Activated naive CD4-positive, alpha-beta T cell treated with anti-CD3 and anti-CD28 coated beads, Interleukin-2, amount 10 ng/mL, durations not matched to agents 7 days and 5 days (primary cell): ENCODE data around the gene SUGCT.

ENCODE experiments used
- CTCF ChIA-PET: fragments of 350-600 bp; sonication (Branson Sonifier 250); formaldehyde crosslinking; loops from one replicate; lab custom pipeline; 2021; ENCODE audit warnings: antibody characterized with exemption; lab: Charles Lee
- DNase-seq: peaks from one replicate; pipeline ENCODE4 v3.0.0-alpha.2; 2020
- H3K27ac Mint-ChIP-seq: one replicate; pipeline ENCODE4 v1.8.0; 2021; ENCODE audit warnings: mild to moderate bottlenecking, moderate library complexity, mixed read lengths
- H3K27me3 Mint-ChIP-seq: one replicate; pipeline ENCODE4 v1.8.0; 2021; ENCODE audit warnings: mild to moderate bottlenecking, mixed read lengths
- H3K36me3 Mint-ChIP-seq: one replicate; pipeline ENCODE4 v1.8.0; 2021; ENCODE audit warnings: mixed read lengths
- H3K4me1 Mint-ChIP-seq: one replicate; pipeline ENCODE4 v1.8.0; 2021; ENCODE audit warnings: mixed read lengths
- H3K4me3 Mint-ChIP-seq: one replicate; pipeline ENCODE4 v1.8.0; 2021; ENCODE audit warnings: mild to moderate bottlenecking, moderate library complexity, mixed read lengths
- H3K9me3 Mint-ChIP-seq: one replicate; pipeline ENCODE4 v1.8.0; 2021; ENCODE audit warnings: mixed read lengths

SUGCT gene

DNA sequence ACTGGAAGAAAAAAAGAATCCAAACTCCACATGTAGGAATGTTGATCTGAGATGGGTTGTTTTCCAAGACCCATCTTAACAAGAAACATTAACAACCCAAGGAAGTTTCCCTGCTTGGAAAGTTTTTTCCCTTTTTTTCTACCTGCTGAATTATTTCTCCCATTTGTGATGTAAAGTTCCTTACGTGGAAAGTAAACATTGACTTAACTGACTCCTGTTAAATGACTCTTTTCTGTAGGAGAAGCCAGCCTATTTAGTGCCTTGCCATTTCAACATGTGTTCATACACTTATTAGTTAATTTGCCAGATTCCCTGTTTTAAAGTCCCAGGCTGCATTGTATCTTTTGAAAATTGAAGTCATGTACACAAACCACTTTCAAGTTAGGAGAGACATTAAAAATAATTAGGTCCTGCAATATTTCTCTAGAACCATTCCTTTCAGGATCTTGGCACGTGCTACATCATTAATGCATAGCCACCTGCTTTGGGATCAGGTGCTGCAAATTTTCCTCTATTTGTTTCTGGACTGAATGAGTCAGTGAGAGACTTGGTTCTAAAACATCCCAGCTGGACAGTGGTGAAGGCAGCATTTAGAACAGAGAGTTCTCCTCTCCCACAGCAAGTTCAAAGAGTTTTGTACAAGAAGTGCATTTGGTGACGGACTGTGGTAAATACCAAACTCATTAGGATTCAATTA is 698.5 kb downstream of the SUGCT start:
- Mint-ChIP-seq H3K36me3 (no peaks in the 10 kb centered on the region), H3K27ac (no peak overlapping the region), H3K4me3 (no peak overlapping the region), H3K27me3 (no peaks in the 10 kb centered on the region), H3K4me1 (no peaks in the 10 kb centered on the region), H3K9me3 (no peaks in the 10 kb centered on the region)
- no peak for DNase-seq
- CTCF ChIA-PET, result no interaction called here

GRCh38 chr7:40833888-40834234 is 699.1 kb downstream of the SUGCT start:
- H3K4me1 Mint-ChIP-seq, result no peaks in the 10 kb centered on the region
- no peaks in the 10 kb centered on the region for H3K27me3 Mint-ChIP-seq
- H3K36me3 Mint-ChIP-seq, result no peaks in the 10 kb centered on the region
- DNase-seq, result no peak
- CTCF ChIA-PET, result no interaction called here
- no peak overlapping the region for H3K27ac Mint-ChIP-seq
- no peak overlapping the region for H3K4me3 Mint-ChIP-seq
- no peaks in the 10 kb centered on the region for H3K9me3 Mint-ChIP-seq

DNA sequence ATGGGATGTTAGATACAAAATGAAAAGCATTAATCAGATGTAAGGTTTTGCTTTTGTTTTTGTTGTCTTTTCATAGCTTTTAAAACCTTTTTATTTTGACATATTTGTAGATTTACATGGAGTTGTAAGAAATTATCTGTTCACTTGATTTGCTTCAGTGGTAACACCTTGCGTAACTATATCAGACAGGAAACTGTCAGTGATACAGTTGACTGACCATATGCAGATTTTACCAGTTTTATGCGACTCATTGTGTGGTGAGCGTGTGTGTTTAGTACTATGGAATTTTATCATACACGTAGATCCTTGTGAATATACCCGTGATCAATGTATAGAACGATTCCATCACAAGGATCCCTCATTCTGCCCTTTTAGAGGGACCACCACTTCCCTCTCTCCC is 701.4 kb downstream of the SUGCT start:
- Mint-ChIP-seq H3K4me1 (no peaks in the 10 kb centered on the region), H3K27me3 (no peaks in the 10 kb centered on the region), H3K27ac (no peak overlapping the region), H3K4me3 (no peak overlapping the region), H3K36me3 (no peaks in the 10 kb centered on the region), H3K9me3 (peaks cover 3% of the 10 kb centered on the region)
- no peak for DNase-seq
- CTCF ChIA-PET, result no interaction called here

DNA sequence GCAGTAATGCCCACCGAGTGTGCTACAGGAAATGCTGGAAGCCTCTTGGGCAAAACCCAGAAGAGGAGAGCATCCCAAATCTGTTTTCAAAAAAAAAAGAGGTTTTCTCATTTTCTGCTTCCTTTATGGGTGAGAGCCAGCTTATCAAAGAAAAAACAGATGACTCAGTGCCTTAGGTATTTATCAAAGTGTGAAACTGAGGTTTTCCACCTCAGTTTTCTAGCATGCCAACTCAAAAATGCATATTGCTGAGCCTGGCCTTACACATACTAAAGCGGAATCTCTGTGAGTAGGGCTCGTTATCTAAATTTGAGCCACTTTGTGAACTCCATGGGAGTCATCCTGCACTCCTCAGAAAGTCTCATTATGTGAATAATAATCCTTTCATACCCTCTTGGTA is 705.1 kb downstream of the SUGCT start:
- no peak for DNase-seq
- no peaks in the 10 kb centered on the region for H3K36me3 Mint-ChIP-seq

GRCh38 chr7:40840990-40841389 is 706.2 kb downstream of the SUGCT start:
- no peak overlapping the region for H3K4me3 Mint-ChIP-seq
- H3K27ac Mint-ChIP-seq, result no peak overlapping the region
- no peak for DNase-seq
- CTCF ChIA-PET, result no interaction called here
- H3K4me1 Mint-ChIP-seq, result no peaks in the 10 kb centered on the region
- H3K9me3 Mint-ChIP-seq, result peaks cover 6% of the 10 kb centered on the region
- no peaks in the 10 kb centered on the region for H3K36me3 Mint-ChIP-seq
- no peaks in the 10 kb centered on the region for H3K27me3 Mint-ChIP-seq

More for the DNA sequence above, 705.1 kb downstream of the SUGCT start:
- H3K9me3 Mint-ChIP-seq, result peaks cover 3% of the 10 kb centered on the region
- H3K4me1 Mint-ChIP-seq, result no peaks in the 10 kb centered on the region
- CTCF ChIA-PET, result no interaction called here
- no peak overlapping the region for H3K27ac Mint-ChIP-seq
- H3K27me3 Mint-ChIP-seq, result no peaks in the 10 kb centered on the region
- no peak overlapping the region for H3K4me3 Mint-ChIP-seq

- Mint-ChIP-seq H3K4me1 (no peaks in the 10 kb centered on the region), H3K36me3 (no peaks in the 10 kb centered on the region), H3K27ac (no peak overlapping the region), H3K27me3 (no peaks in the 10 kb centered on the region), H3K9me3 (peaks cover 6% of the 10 kb centered on the region), H3K4me3 (no peak overlapping the region)
- no peak for DNase-seq
- CTCF ChIA-PET, result no interaction called here
Observed at GRCh38 chr7:40842641-40843040, 707.8 kb downstream of the SUGCT start.

- CTCF ChIA-PET, result no interaction called here
- no peaks in the 10 kb centered on the region for H3K36me3 Mint-ChIP-seq
Observed at GRCh38 chr7:40843338-40843985, 708.7 kb downstream of the SUGCT start.

GRCh38 chr7:40845943-40846342 is 711.1 kb downstream of the SUGCT start:
- no peak for DNase-seq
- peaks cover 2% of the 10 kb centered on the region for H3K9me3 Mint-ChIP-seq
- H3K4me1 Mint-ChIP-seq, result no peaks in the 10 kb centered on the region
- H3K27me3 Mint-ChIP-seq, result no peaks in the 10 kb centered on the region
- CTCF ChIA-PET, result interaction anchor here (0.7 kb wide), 1 partner anchor 890 kb away, joined by 3 read pairs; no protein-coding TSS in a partner anchor
- no peak overlapping the region for H3K4me3 Mint-ChIP-seq
- no peaks in the 10 kb centered on the region for H3K36me3 Mint-ChIP-seq
- no peak overlapping the region for H3K27ac Mint-ChIP-seq

More at GRCh38 chr7:40843338-40843985, 708.7 kb downstream of the SUGCT start:
- Mint-ChIP-seq H3K27ac (no peak overlapping the region), H3K27me3 (no peaks in the 10 kb centered on the region), H3K9me3 (peaks cover 6% of the 10 kb centered on the region), H3K4me1 (no peaks in the 10 kb centered on the region), H3K4me3 (no peak overlapping the region)
- DNase-seq, result no peak

- CTCF ChIA-PET, result no interaction called here
- no peak overlapping the region for H3K4me3 Mint-ChIP-seq
- no peaks in the 10 kb centered on the region for H3K27me3 Mint-ChIP-seq
- no peaks in the 10 kb centered on the region for H3K4me1 Mint-ChIP-seq
- no peaks in the 10 kb centered on the region for H3K36me3 Mint-ChIP-seq
- H3K27ac Mint-ChIP-seq, result no peak overlapping the region
- DNase-seq, result no peak
- H3K9me3 Mint-ChIP-seq, result peaks cover 2% of the 10 kb centered on the region
Observed at GRCh38 chr7:40847921-40848320, 713.1 kb downstream of the SUGCT start.

- no peak for DNase-seq
- peaks cover 2% of the 10 kb centered on the region for H3K9me3 Mint-ChIP-seq
- CTCF ChIA-PET, result no interaction called here
Observed at GRCh38 chr7:40848541-40849221, 713.9 kb downstream of the SUGCT start.

GRCh38 chr7:40850017-40850416 is 715.2 kb downstream of the SUGCT start:
- Mint-ChIP-seq H3K4me1 (no peaks in the 10 kb centered on the region), H3K27me3 (no peaks in the 10 kb centered on the region), H3K36me3 (no peaks in the 10 kb centered on the region), H3K27ac (no peak overlapping the region), H3K9me3 (peaks cover 2% of the 10 kb centered on the region), H3K4me3 (no peak overlapping the region)
- DNase-seq, result no peak
- CTCF ChIA-PET, result no interaction called here

More at GRCh38 chr7:40848541-40849221, 713.9 kb downstream of the SUGCT start:
- Mint-ChIP-seq H3K27ac (no peak overlapping the region), H3K4me1 (no peaks in the 10 kb centered on the region), H3K4me3 (no peak overlapping the region), H3K27me3 (no peaks in the 10 kb centered on the region), H3K36me3 (no peaks in the 10 kb centered on the region)

DNA sequence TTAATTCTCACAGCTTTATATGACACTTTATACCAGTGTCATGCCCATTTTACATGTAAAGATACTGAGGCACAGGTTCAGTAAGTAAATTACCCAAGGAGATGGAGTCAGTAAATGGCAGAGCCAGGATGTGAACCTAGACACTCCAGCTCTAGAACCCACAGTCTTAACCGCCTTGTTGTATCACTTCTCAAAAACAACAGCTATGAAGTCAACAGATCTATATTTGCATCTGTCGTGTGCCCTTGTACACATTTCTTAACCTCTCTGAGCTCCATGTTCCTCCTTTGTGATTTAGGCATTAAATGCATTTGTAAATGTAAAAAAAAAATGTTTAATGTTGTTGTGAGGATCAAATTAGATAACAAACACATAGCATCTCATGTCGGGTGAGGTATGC is 716.2 kb downstream of the SUGCT start:
- Mint-ChIP-seq H3K9me3 (no peaks in the 10 kb centered on the region), H3K36me3 (no peaks in the 10 kb centered on the region), H3K4me1 (no peaks in the 10 kb centered on the region), H3K27ac (no peak overlapping the region), H3K4me3 (no peak overlapping the region), H3K27me3 (no peaks in the 10 kb centered on the region)
- DNase-seq, result no peak
- CTCF ChIA-PET, result no interaction called here

DNA sequence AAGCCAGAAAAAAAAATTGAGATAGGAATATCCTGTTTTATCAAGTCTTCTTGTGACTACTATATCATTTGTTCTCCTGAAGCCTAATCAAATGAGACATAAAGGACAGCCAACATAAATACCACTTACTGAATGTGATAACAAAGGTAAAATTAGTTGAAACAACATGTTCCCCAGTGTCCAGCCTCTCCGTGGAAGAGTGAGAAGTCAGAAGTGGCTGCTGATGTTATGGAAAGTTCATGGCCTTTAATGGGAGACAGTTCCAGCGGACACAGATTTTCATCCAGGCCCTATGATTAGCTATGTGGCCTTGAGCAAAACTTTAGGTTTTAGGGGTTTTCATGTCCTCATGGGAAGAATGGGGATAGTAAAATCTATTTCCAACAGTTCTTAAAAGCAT is 724.3 kb downstream of the SUGCT start:
- Mint-ChIP-seq H3K27me3 (no peaks in the 10 kb centered on the region), H3K4me1 (no peaks in the 10 kb centered on the region), H3K36me3 (no peaks in the 10 kb centered on the region), H3K27ac (no peak overlapping the region), H3K9me3 (peaks cover 2% of the 10 kb centered on the region), H3K4me3 (no peak overlapping the region)
- no peak for DNase-seq
- CTCF ChIA-PET, result no interaction called here

- Mint-ChIP-seq H3K9me3 (peaks cover 2% of the 10 kb centered on the region), H3K27me3 (no peaks in the 10 kb centered on the region), H3K4me3 (no peak overlapping the region), H3K4me1 (no peaks in the 10 kb centered on the region), H3K36me3 (no peaks in the 10 kb centered on the region), H3K27ac (no peak overlapping the region)
- no peak for DNase-seq
- CTCF ChIA-PET, result no interaction called here
Observed at GRCh38 chr7:40859965-40860543, 725.2 kb downstream of the SUGCT start.
